K562 (cell line): ENCODE measurements around the gene SEMA3G. TPM values are rescaled to one million over a fixed set of nuclear protein-coding genes. Genes with fewer than 3 reads are reported as not detected.

ENCODE experiments used
- ATAC-seq: fragments of 200-7000 bp; cut with Tn5 transposase; 3 replicates; pipeline ENCODE4 v1.9.1; 2020; ENCODE audit warnings: moderate library complexity
- BruUV-seq: library from RNA; stranded (reverse); fragments of 400-500 nt; replicated peaks from 2 replicates; lab custom pipeline; 2021; lab: Mats Ljungman, UMichigan
- CTCF ChIA-PET: fragments of 300-600 bp; formaldehyde crosslinking; extraction: SDS; loops from one replicate; lab custom pipeline; 2021; ENCODE audit warnings: low intra/inter-chr PET ratio; lab: Yijun Ruan, JAX
- POLR2A ChIA-PET: fragments of 300-600, 350-650 bp; sonication (Branson Sonifier 250); formaldehyde crosslinking; extraction: SDS; loops from one replicate; lab custom pipeline; 2021; ENCODE audit warnings: antibody characterized with exemption, inconsistent platforms; lab: Yijun Ruan, JAX
- DNase-seq, 4 experiments: peaks; one replicate each; pipeline versions ENCODE4 v3.0.0 to v3.0.0-alpha.2; 2011 to 2018; ENCODE audit warnings: low spot score in 3 of 4, mixed read lengths in 3 of 4; ENCODE audit errors: extremely low read depth in 1 of 4
- FAIRE-seq: peaks from 2 replicates; lab custom pipeline; 2011; peaks lifted over from hg19 to GRCh38; lab: Jason Lieb, UNC
- H2AFZ ChIP-seq: 2 replicates; pipeline ENCODE4 v1.6.0; 2011; ENCODE audit warnings: low read depth, low read length, control low read depth, inconsistent platforms
- H3K27ac ChIP-seq: fragments of 200-600 bp; 3 replicates; pipeline ENCODE4 v1.8.0; 2011; ENCODE audit warnings: low read depth, mild to moderate bottlenecking, control low read depth, inconsistent platforms, low read length, moderate library complexity, mixed read lengths; ENCODE audit errors: extremely low read depth
- H3K27me3 ChIP-seq, 2 experiments: fragments of 300-600 bp in 1 of 2; 2 replicates in 1 of 2; 3 replicates in 1 of 2; pipeline versions ENCODE4 v1.6.0 to v1.8.0; 2011; ENCODE audit warnings: inconsistent platforms in 2 of 2, low read length in 2 of 2, mild to moderate bottlenecking in 1 of 2, mixed read lengths in 1 of 2, moderate library complexity in 1 of 2; ENCODE audit not compliant: control insufficient read depth in 2 of 2, insufficient read depth in 2 of 2
- H3K36me3 ChIP-seq: fragments of 300-600 bp; 3 replicates; pipeline ENCODE4 v1.8.0; 2011; ENCODE audit warnings: mild to moderate bottlenecking, low read length, inconsistent platforms; ENCODE audit not compliant: control insufficient read depth, insufficient read depth
- H3K4me1 ChIP-seq, 2 experiments: fragments of 200-600 bp in 1 of 2; replicated peaks in 1 of 2; 2 replicates in 1 of 2; 3 replicates in 1 of 2; pipeline versions ENCODE4 v1.5.1 to v1.8.0; 2011; ENCODE audit warnings: inconsistent platforms in 2 of 2, low read length in 2 of 2, mild to moderate bottlenecking in 1 of 2, mixed read lengths in 1 of 2, moderate library complexity in 1 of 2; ENCODE audit not compliant: control insufficient read depth in 2 of 2, insufficient read depth in 2 of 2
- H3K4me2 ChIP-seq: 2 replicates; pipeline ENCODE4 v1.6.1; 2011; ENCODE audit warnings: low read length, control low read depth, inconsistent platforms, mixed read lengths; ENCODE audit not compliant: insufficient read depth
- H3K4me3 ChIP-seq: fragments of 200-600 bp; sonication (generic), shearing (Covaris generic); 2 replicates; pipeline ENCODE4 v1.5.1; 2016; ENCODE audit warnings: control low read depth, inconsistent platforms
- H3K79me2 ChIP-seq: fragments of 200-600 bp; 3 replicates; pipeline ENCODE4 v1.8.0; 2011; ENCODE audit warnings: low read length, inconsistent platforms; ENCODE audit not compliant: control insufficient read depth, insufficient read depth
- H3K9ac ChIP-seq, 2 experiments: 2 replicates each; pipeline versions ENCODE4 v1.6.0 to v1.6.1; 2011; ENCODE audit warnings: low read depth in 2 of 2, low read length in 2 of 2, control low read depth in 1 of 2, inconsistent platforms in 1 of 2, mild to moderate bottlenecking in 1 of 2, mixed read lengths in 1 of 2; ENCODE audit not compliant: insufficient read depth in 1 of 2
- H3K9me1 ChIP-seq: one replicate; pipeline ENCODE4 v1.6.0; 2011; ENCODE audit warnings: inconsistent platforms, mild to moderate bottlenecking, low read length, moderate library complexity; ENCODE audit not compliant: control insufficient read depth, insufficient read depth
- H3K9me3 ChIP-seq: replicated peaks from 2 replicates; pipeline ENCODE4 v1.5.1; 2011; ENCODE audit warnings: low read depth, low read length, inconsistent platforms; ENCODE audit not compliant: control insufficient read depth, insufficient read depth
- H4K20me1 ChIP-seq: replicated peaks from 2 replicates; pipeline ENCODE4 v1.6.1; 2011; ENCODE audit warnings: low read length, inconsistent platforms, mixed read lengths; ENCODE audit not compliant: control insufficient read depth, insufficient read depth
- BRD9 ChIP-seq: fragments of 450-650 bp; IDR thresholded peaks from 2 replicates; pipeline ENCODE4 v1.6.1; 2018; ENCODE audit warnings: low read depth; ENCODE audit not compliant: partially characterized antibody
- BRF2 ChIP-seq: IDR thresholded peaks from 3 replicates; pipeline ENCODE4 v1.6.1; 2011; ENCODE audit warnings: borderline replicate concordance, mild to moderate bottlenecking; ENCODE audit not compliant: insufficient read length, insufficient read depth
- E4F1 ChIP-seq: fragments of 250-450 bp; sonication (Bioruptor Pico); IDR thresholded peaks from 2 replicates; pipeline ENCODE4 v1.5.0; 2021; ENCODE audit warnings: mild to moderate bottlenecking, borderline replicate concordance
- ELK1 ChIP-seq: sonication (generic); formaldehyde crosslinking; IDR thresholded peaks from 2 replicates; pipeline ENCODE4 v1.8.1; 2022; ENCODE audit warnings: missing genetic modification reagents
- PRDM10 ChIP-seq: fragments of 450-650 bp; IDR thresholded peaks from 2 replicates; pipeline ENCODE4 v1.6.1; 2018; ENCODE audit not compliant: partially characterized antibody
- RBFOX2 ChIP-seq: fragments of 200-400 bp; formaldehyde crosslinking; IDR thresholded peaks from 2 replicates; pipeline ENCODE4 v1.6.1; 2017; ENCODE audit warnings: low read depth, mild to moderate bottlenecking, low read length, moderate library complexity
- RUNX1 ChIP-seq: sonication (generic); IDR thresholded peaks from 2 replicates; pipeline ENCODE4 v1.6.1; 2016; ENCODE audit warnings: antibody characterized with exemption, low read depth
- SPI1 ChIP-seq: IDR thresholded peaks from 2 replicates; pipeline ENCODE4 v1.6.1; 2011; ENCODE audit warnings: low read depth, low read length, control low read depth, borderline replicate concordance
- WGBS: fragments of 100-300 bp; shearing (Covaris generic); methylation state at CpG from one replicate; pipeline ENCODE4 v1.1.6; 2016; ENCODE audit warnings: low coverage, mixed read lengths; ENCODE audit not compliant: insufficient coverage; ENCODE audit errors: missing lambda C conversion rate; 5-methylcytosine and 5-hydroxymethylcytosine counted together
- in situ Hi-C: fragments of 300-500 bp; cut with MboI; formaldehyde crosslinking; loops from 4 replicates; pipeline ENCODE4 v1.15.0; 2018; ENCODE audit warnings: inconsistent platforms, mixed read lengths
- intact Hi-C: fragments of 100-400 bp; cut with micrococcal nuclease; formaldehyde crosslinking; loops from 2 replicates; pipeline ENCODE4 v1.14.2; 2022
- polyA plus RNA-seq, 8 experiments: library from polyadenylated mRNA; depleted of rRNA in 4 of 8; stranded (reverse) in 5 of 8; unstranded in 3 of 8; fragments of >200 nt; fragmentation: Nextera tagmentation in 2 of 8; fragmentation: Illumina TruSeq in 1 of 8; extraction: Ambion mirVana in 2 of 8; extraction: Trizol in 1 of 8; gene quantifications; 2 replicates each; pipeline versions ENCODE4 v1.2.1 to v1.2.3, GENCODE V29; 2011 to 2014; ENCODE audit warnings: inconsistent platforms in 1 of 8, missing spikeins in 1 of 8
- total RNA-seq, 7 experiments: library from RNA; depleted of rRNA in 6 of 7; stranded (reverse); fragments of >200 nt in 6 of 7; fragmentation: Illumina TruSeq in 2 of 7; extraction: Trizol in 2 of 7; gene quantifications; 2 replicates each; pipeline versions ENCODE4 v1.2.1 to v1.2.3, GENCODE V29; 2011 to 2021; ENCODE audit warnings: low replicate concordance in 1 of 7

Gene SEMA3G
- total and polyA plus RNA-seq, 9 of the 15 experiments (the other 6 are each of a cell fraction or from before 2014, with no cell fraction given) = 0.04 to 0.07 (median 0.05) TPM; not detected in 6

- TF ChIP-seq BRF2 = no peak
- no peak for TF ChIP-seq E4F1
- no peak for TF ChIP-seq RUNX1
- no peak for TF ChIP-seq ELK1 (CRISPR knock-in tag)
Measured at GRCh38 chr3:52402706-52403270, 42.1 kb downstream of the SEMA3G start (continued).

- H3K79me2 ChIP-seq = no peaks in the 10 kb centered on the region
- TF ChIP-seq BRD9 = no peak
- peak; percentile 56; the same call in 1 of the 2 replicates for TF ChIP-seq SPI1
- peak; percentile 54; the same call in 1 of the 2 replicates for TF ChIP-seq RBFOX2
- no peak for TF ChIP-seq PRDM10
- TF ChIP-seq, all 486 proteins: peak for 2
- intact Hi-C loops = no loop called here
- Histone ChIP-seq H3K36me3 (peaks cover 59% of the 10 kb centered on the region; the same call in 1 of the 3 replicates), H3K27me3 (no peaks in the 10 kb centered on the region), H3K9me1 (peaks cover 3% of the 10 kb centered on the region), H3K4me2 (no peak overlapping the region), H4K20me1 (no peaks in the 10 kb centered on the region), H3K27ac (no peak overlapping the region), H3K4me1 (peaks cover 7 to 27% of the 10 kb centered on the region in 2 experiments; a peak in 4 of 5 replicates), H3K9me3 (no peaks in the 10 kb centered on the region), H3K9ac (0 out of 4 replicates have a peak overlapping the region, but pooled peaks of 1 of the 2 experiments have one; percentile 52), H3K4me3 (no peak overlapping the region), H2AFZ (no peak overlapping the region)
- DNase-seq = no peak
- WGBS = 99% methylated on average over 10 of the region's 16 CpGs
- in situ Hi-C loops = no loop called here
- POLR2A ChIA-PET = interaction anchor here (2.1 kb wide), 1 partner anchor 13 kb away, joined by 9 read pairs; no protein-coding TSS in a partner anchor
- CTCF ChIA-PET = no interaction called here
- ATAC-seq = no peak
- no TSS peak for BruUV-seq
- no peak for FAIRE-seq
Measured at GRCh38 chr3:52402101-52402521, 42.8 kb downstream of the SEMA3G start.
